Measurements from ENCODE around the gene DSC2. TPM values are rescaled to one million over a fixed set of nuclear protein-coding genes. Genes with fewer than 3 reads are reported as not detected.

DSC2 gene
- total RNA-seq, 1 experiment from 2014 or later, result 1.6 TPM

- Histone ChIP-seq H3K4me1 (replicated peaks) (peaks cover 7% of the 10 kb centered on the region), H3K4me3 (no peak overlapping the region), H3K27ac (no peak overlapping the region), H3K27me3 (replicated peaks) (no peaks in the 10 kb centered on the region), H3K36me3 (no peaks in the 10 kb centered on the region), H3K9me3 (replicated peaks) (no peaks in the 10 kb centered on the region)
- DNase-seq (ENCODE audit: low read depth in 1 of 2, low spot score in 2 of 2), result no peak
Observed at GRCh38 chr18:31072175-31072574, 30.0 kb downstream of the DSC2 start.

- DNase-seq (ENCODE audit: low read depth in 1 of 2, low spot score in 2 of 2), result peak in 1 of 2 experiments; percentile 38
- Histone ChIP-seq H3K4me3 (no peak overlapping the region), H3K27ac (0 out of 2 replicates have a peak overlapping the region, but pooled peaks have one; percentile 15), H3K36me3 (no peaks in the 10 kb centered on the region), H3K9me3 (replicated peaks) (no peaks in the 10 kb centered on the region), H3K4me1 (replicated peaks) (peaks cover 7% of the 10 kb centered on the region), H3K27me3 (replicated peaks) (no peaks in the 10 kb centered on the region)
Observed at GRCh38 chr18:31070206-31070605, 32.0 kb downstream of the DSC2 start.

- Histone ChIP-seq H3K36me3 (no peaks in the 10 kb centered on the region), H3K9me3 (replicated peaks) (no peaks in the 10 kb centered on the region), H3K4me3 (no peak overlapping the region), H3K4me1 (replicated peaks) (peaks cover 7% of the 10 kb centered on the region), H3K27ac (no peak overlapping the region), H3K27me3 (replicated peaks) (no peaks in the 10 kb centered on the region)
- DNase-seq (ENCODE audit: low read depth in 1 of 2, low spot score in 2 of 2), result no peak
Observed at GRCh38 chr18:31066266-31066665, 36.0 kb downstream of the DSC2 start.

- no peaks in the 10 kb centered on the region for H3K9me3 ChIP-seq (replicated peaks)
- no peak overlapping the region for H3K4me3 ChIP-seq
- no peaks in the 10 kb centered on the region for H3K36me3 ChIP-seq
- DNase-seq (ENCODE audit: low read depth in 1 of 2, low spot score in 2 of 2), result no peak
- H3K4me1 ChIP-seq (replicated peaks), result peaks cover 3% of the 10 kb centered on the region; the same call in 1 of the 2 replicates
- H3K27ac ChIP-seq, result no peak overlapping the region
- H3K27me3 ChIP-seq (replicated peaks), result no peaks in the 10 kb centered on the region
Observed at GRCh38 chr18:31065036-31065773, 37.0 kb downstream of the DSC2 start.

- Histone ChIP-seq H3K4me1 (replicated peaks) (no peaks in the 10 kb centered on the region), H3K36me3 (no peaks in the 10 kb centered on the region), H3K4me3 (no peak overlapping the region), H3K27me3 (replicated peaks) (no peaks in the 10 kb centered on the region), H3K9me3 (replicated peaks) (no peaks in the 10 kb centered on the region), H3K27ac (no peak overlapping the region)
- no peak for DNase-seq (ENCODE audit: low read depth in 1 of 2, low spot score in 2 of 2)
Observed at GRCh38 chr18:31064130-31064529, 38.1 kb downstream of the DSC2 start.

- no peak for DNase-seq (ENCODE audit: low read depth in 1 of 2, low spot score in 2 of 2)
- no peaks in the 10 kb centered on the region for H3K4me1 ChIP-seq (replicated peaks)
- H3K4me3 ChIP-seq, result no peak overlapping the region
- H3K36me3 ChIP-seq, result no peaks in the 10 kb centered on the region
- no peak overlapping the region for H3K27ac ChIP-seq
- H3K9me3 ChIP-seq (replicated peaks), result no peaks in the 10 kb centered on the region
- no peaks in the 10 kb centered on the region for H3K27me3 ChIP-seq (replicated peaks)
Observed at GRCh38 chr18:31061945-31062344, 40.3 kb downstream of the DSC2 start.

- DNase-seq (ENCODE audit: low read depth in 1 of 2, low spot score in 2 of 2), result no peak
- H3K36me3 ChIP-seq, result no peaks in the 10 kb centered on the region
- H3K27me3 ChIP-seq (replicated peaks), result 0 out of 2 replicates have a peak, but pooled peaks cover 2% of the 10 kb centered on the region
- H3K9me3 ChIP-seq (replicated peaks), result no peaks in the 10 kb centered on the region
- H3K4me1 ChIP-seq (replicated peaks), result no peaks in the 10 kb centered on the region
- H3K27ac ChIP-seq, result no peak overlapping the region
- H3K4me3 ChIP-seq, result no peak overlapping the region
Observed at GRCh38 chr18:31058897-31059296, 43.3 kb downstream of the DSC2 start.

- Histone ChIP-seq H3K4me3 (no peak overlapping the region), H3K27ac (no peak overlapping the region), H3K36me3 (no peaks in the 10 kb centered on the region), H3K9me3 (replicated peaks) (no peaks in the 10 kb centered on the region), H3K27me3 (replicated peaks) (0 out of 2 replicates have a peak, but pooled peaks cover 2% of the 10 kb centered on the region), H3K4me1 (replicated peaks) (no peaks in the 10 kb centered on the region)
- no peak for DNase-seq (ENCODE audit: low read depth in 1 of 2, low spot score in 2 of 2)
Observed at GRCh38 chr18:31057917-31058316, 44.3 kb downstream of the DSC2 start.

GRCh38 chr18:31057051-31057450, 45.2 kb downstream of the DSC2 start:
- Histone ChIP-seq H3K4me3 (no peak overlapping the region), H3K36me3 (no peaks in the 10 kb centered on the region), H3K27ac (no peak overlapping the region), H3K4me1 (replicated peaks) (no peaks in the 10 kb centered on the region), H3K9me3 (replicated peaks) (no peaks in the 10 kb centered on the region), H3K27me3 (replicated peaks) (0 out of 2 replicates have a peak, but pooled peaks cover 2% of the 10 kb centered on the region)
- DNase-seq (ENCODE audit: low read depth in 1 of 2, low spot score in 2 of 2), result no peak

- Histone ChIP-seq H3K36me3 (no peaks in the 10 kb centered on the region), H3K27me3 (replicated peaks) (0 out of 2 replicates have a peak, but pooled peaks cover 2% of the 10 kb centered on the region), H3K4me1 (replicated peaks) (no peaks in the 10 kb centered on the region), H3K27ac (no peak overlapping the region), H3K4me3 (no peak overlapping the region), H3K9me3 (replicated peaks) (no peaks in the 10 kb centered on the region)
- no peak for DNase-seq (ENCODE audit: low read depth in 1 of 2, low spot score in 2 of 2)
Observed at GRCh38 chr18:31056296-31056695, 45.9 kb downstream of the DSC2 start.

- H3K36me3 ChIP-seq, result no peaks in the 10 kb centered on the region
- DNase-seq (ENCODE audit: low read depth in 1 of 2, low spot score in 2 of 2), result no peak
Observed at GRCh38 chr18:31050635-31051034, 51.6 kb downstream of the DSC2 start.

GRCh38 chr18:31049189-31049588, 53.0 kb downstream of the DSC2 start:
- no peaks in the 10 kb centered on the region for H3K9me3 ChIP-seq (replicated peaks)
- H3K4me1 ChIP-seq (replicated peaks), result no peaks in the 10 kb centered on the region
- H3K4me3 ChIP-seq, result no peak overlapping the region
- H3K36me3 ChIP-seq, result no peaks in the 10 kb centered on the region
- no peak for DNase-seq (ENCODE audit: low read depth in 1 of 2, low spot score in 2 of 2)
- H3K27ac ChIP-seq, result no peak overlapping the region
- H3K27me3 ChIP-seq (replicated peaks), result no peaks in the 10 kb centered on the region

More at GRCh38 chr18:31050635-31051034, 51.6 kb downstream of the DSC2 start:
- no peaks in the 10 kb centered on the region for H3K4me1 ChIP-seq (replicated peaks)
- H3K27ac ChIP-seq, result no peak overlapping the region
- H3K4me3 ChIP-seq, result no peak overlapping the region
- H3K9me3 ChIP-seq (replicated peaks), result no peaks in the 10 kb centered on the region
- 0 out of 2 replicates have a peak, but pooled peaks cover 2% of the 10 kb centered on the region for H3K27me3 ChIP-seq (replicated peaks)

- Histone ChIP-seq H3K4me3 (no peak overlapping the region), H3K4me1 (replicated peaks) (no peaks in the 10 kb centered on the region), H3K27ac (no peak overlapping the region), H3K27me3 (replicated peaks) (no peaks in the 10 kb centered on the region), H3K9me3 (replicated peaks) (no peaks in the 10 kb centered on the region), H3K36me3 (no peaks in the 10 kb centered on the region)
- DNase-seq (ENCODE audit: low read depth in 1 of 2, low spot score in 2 of 2), result no peak
Observed at GRCh38 chr18:31048216-31048615, 54.0 kb downstream of the DSC2 start.

- H3K27ac ChIP-seq, result no peak overlapping the region
- no peaks in the 10 kb centered on the region; the same call in 1 of the 2 replicates for H3K36me3 ChIP-seq
- no peaks in the 10 kb centered on the region for H3K9me3 ChIP-seq (replicated peaks)
- no peaks in the 10 kb centered on the region for H3K27me3 ChIP-seq (replicated peaks)
- DNase-seq (ENCODE audit: low read depth in 1 of 2, low spot score in 2 of 2), result no peak
- no peak overlapping the region for H3K4me3 ChIP-seq
- H3K4me1 ChIP-seq (replicated peaks), result no peaks in the 10 kb centered on the region
Observed at GRCh38 chr18:31046916-31047315, 55.3 kb downstream of the DSC2 start.
